SJCRH30 (cell line): ENCODE results near the gene SNAPC5. TPM values are rescaled to one million over a fixed set of nuclear protein-coding genes. Genes with fewer than 3 reads are reported as not detected.

Source experiments
- DNase-seq, 2 experiments: peaks; one replicate each; pipeline ENCODE4 v3.0.0-alpha.2; 2015 to 2020
- H3K27ac ChIP-seq: fragments of 250-450 bp; sonication (Bioruptor Pico); 2 replicates; pipeline ENCODE4 v1.5.1; 2020; ENCODE audit warnings: mild to moderate bottlenecking, moderate library complexity
- H3K27me3 ChIP-seq: fragments of 250-450 bp; sonication (Bioruptor Pico); 2 replicates; pipeline ENCODE4 v1.5.1; 2020; ENCODE audit warnings: mild to moderate bottlenecking, moderate library complexity
- H3K36me3 ChIP-seq: fragments of 250-450 bp; sonication (Bioruptor Pico); 2 replicates; pipeline ENCODE4 v1.5.1; 2020; ENCODE audit warnings: mild to moderate bottlenecking, moderate library complexity
- H3K4me1 ChIP-seq: fragments of 250-450 bp; sonication (Bioruptor Pico); 2 replicates; pipeline ENCODE4 v1.5.1; 2020; ENCODE audit warnings: mild to moderate bottlenecking, moderate library complexity
- H3K4me3 ChIP-seq: fragments of 250-450 bp; sonication (Bioruptor Pico); 2 replicates; pipeline ENCODE4 v1.5.1; 2020; ENCODE audit warnings: mild to moderate bottlenecking, moderate library complexity
- H3K9me3 ChIP-seq: fragments of 250-450 bp; sonication (Bioruptor Pico); replicated peaks from 2 replicates; pipeline ENCODE4 v1.5.1; 2020; ENCODE audit warnings: mild to moderate bottlenecking, moderate library complexity
- total RNA-seq: library from RNA; depleted of rRNA; stranded (reverse); fragments of >200 nt; shearing (Covaris generic); gene quantifications from 2 replicates; pipeline ENCODE4 v1.2.3, GENCODE V29; 2014; rRNA removed

Gene SNAPC5
- total RNA-seq = 14.6 and 17.1 TPM in 2 replicates

- Histone ChIP-seq H3K27ac (peak within 1 kb of the TSS; percentile 43), H3K4me1 (peaks cover 9% of the 10 kb centered on the region; the same call in 1 of the 2 replicates), H3K4me3 (peak within 1 kb of the TSS; percentile 57), H3K36me3 (peaks cover 79% of the 10 kb centered on the region), H3K27me3 (no peaks in the 10 kb centered on the region), H3K9me3 (no peaks in the 10 kb centered on the region)
- DNase-seq = peak; percentile 94
These were observed at the start of gene SNAPC5 for GRCh38 chr15:66497502-66498455. SNAPC5 (minus strand) TSS chr15:66497762; CDS start chr15:66497731, 31 bp downstream.

- Histone ChIP-seq H3K27ac (no peak overlapping the region), H3K27me3 (no peaks in the 10 kb centered on the region), H3K4me1 (no peaks in the 10 kb centered on the region), H3K36me3 (peaks cover 51% of the 10 kb centered on the region), H3K4me3 (no peak overlapping the region), H3K9me3 (no peaks in the 10 kb centered on the region)
- no peak for DNase-seq
These were observed 47.7 kb upstream of the SNAPC5 start for GRCh38 chr15:66545255-66545654.

- no peak overlapping the region for H3K27ac ChIP-seq
- H3K27me3 ChIP-seq = no peaks in the 10 kb centered on the region
- no peaks in the 10 kb centered on the region for H3K4me1 ChIP-seq
- no peaks in the 10 kb centered on the region for H3K9me3 ChIP-seq
- H3K36me3 ChIP-seq = peaks cover 49% of the 10 kb centered on the region
- no peak overlapping the region for H3K4me3 ChIP-seq
- DNase-seq = no peak
These were observed 45.3 kb upstream of the SNAPC5 start for GRCh38 chr15:66542896-66543295.

GRCh38 chr15:66535056-66535455 lies 37.5 kb upstream of the SNAPC5 start:
- no peaks in the 10 kb centered on the region for H3K4me1 ChIP-seq
- H3K9me3 ChIP-seq = no peaks in the 10 kb centered on the region
- H3K4me3 ChIP-seq = no peak overlapping the region
- H3K27ac ChIP-seq = no peak overlapping the region
- H3K36me3 ChIP-seq = peaks cover 55% of the 10 kb centered on the region
- DNase-seq = no peak
- no peaks in the 10 kb centered on the region for H3K27me3 ChIP-seq

- DNase-seq = no peak
- Histone ChIP-seq H3K27ac (no peak overlapping the region), H3K4me1 (no peaks in the 10 kb centered on the region), H3K9me3 (no peaks in the 10 kb centered on the region), H3K4me3 (no peak overlapping the region), H3K27me3 (no peaks in the 10 kb centered on the region), H3K36me3 (peaks cover 51% of the 10 kb centered on the region)
These were observed 27.3 kb upstream of the SNAPC5 start for GRCh38 chr15:66524838-66525237.

- no peaks in the 10 kb centered on the region for H3K27me3 ChIP-seq
- no peak overlapping the region for H3K27ac ChIP-seq
- no peak for DNase-seq
- no peak overlapping the region for H3K4me3 ChIP-seq
- H3K9me3 ChIP-seq = no peaks in the 10 kb centered on the region
- H3K4me1 ChIP-seq = no peaks in the 10 kb centered on the region
- peaks cover 44% of the 10 kb centered on the region for H3K36me3 ChIP-seq
These were observed 26.4 kb upstream of the SNAPC5 start for GRCh38 chr15:66523926-66524325.

- no peak for DNase-seq
- no peaks in the 10 kb centered on the region for H3K27me3 ChIP-seq
- no peak overlapping the region for H3K27ac ChIP-seq
- H3K4me3 ChIP-seq = no peak overlapping the region
- H3K36me3 ChIP-seq = peaks cover 26% of the 10 kb centered on the region
- H3K4me1 ChIP-seq = no peaks in the 10 kb centered on the region
- H3K9me3 ChIP-seq = no peaks in the 10 kb centered on the region
These were observed 18.4 kb upstream of the SNAPC5 start for GRCh38 chr15:66515901-66516322.

- no peak for DNase-seq
These were observed 17.0 kb upstream of the SNAPC5 start for GRCh38 chr15:66514586-66514985.

GRCh38 chr15:66508293-66508883 lies 10.8 kb upstream of the SNAPC5 start:
- no peak for DNase-seq
- no peaks in the 10 kb centered on the region for H3K27me3 ChIP-seq
- H3K27ac ChIP-seq = no peak overlapping the region
- H3K4me1 ChIP-seq = no peaks in the 10 kb centered on the region
- H3K9me3 ChIP-seq = no peaks in the 10 kb centered on the region
- no peak overlapping the region for H3K4me3 ChIP-seq
- peaks cover 15% of the 10 kb centered on the region for H3K36me3 ChIP-seq

More at GRCh38 chr15:66514586-66514985, 17.0 kb upstream of the SNAPC5 start:
- H3K9me3 ChIP-seq = no peaks in the 10 kb centered on the region
- no peaks in the 10 kb centered on the region for H3K27me3 ChIP-seq
- no peak overlapping the region for H3K4me3 ChIP-seq
- peaks cover 27% of the 10 kb centered on the region for H3K36me3 ChIP-seq
- H3K4me1 ChIP-seq = no peaks in the 10 kb centered on the region
- H3K27ac ChIP-seq = no peak overlapping the region

- no peaks in the 10 kb centered on the region for H3K9me3 ChIP-seq
- DNase-seq = no peak
- peak overlapping the region; percentile 96 for H3K27ac ChIP-seq
- peak overlapping the region; percentile 92 for H3K4me3 ChIP-seq
- H3K27me3 ChIP-seq = no peaks in the 10 kb centered on the region
- H3K4me1 ChIP-seq = peaks cover 9% of the 10 kb centered on the region; the same call in 1 of the 2 replicates
- H3K36me3 ChIP-seq = peaks cover 40% of the 10 kb centered on the region
These were observed 8.3 kb upstream of the SNAPC5 start for GRCh38 chr15:66505818-66506217.

- DNase-seq = peak in 1 of 2 experiments; percentile 73
- H3K4me3 ChIP-seq = peak overlapping the region; percentile 92
- no peaks in the 10 kb centered on the region for H3K9me3 ChIP-seq
- peaks cover 9% of the 10 kb centered on the region; the same call in 1 of the 2 replicates for H3K4me1 ChIP-seq
- peak overlapping the region; percentile 96 for H3K27ac ChIP-seq
- peaks cover 40% of the 10 kb centered on the region for H3K36me3 ChIP-seq
- H3K27me3 ChIP-seq = no peaks in the 10 kb centered on the region
These were observed 7.9 kb upstream of the SNAPC5 start for GRCh38 chr15:66505430-66505811.

GRCh38 chr15:66504563-66505429 lies 7.2 kb upstream of the SNAPC5 start, which contains the start of the genes RPL4 and ZWILCH:
RPL4 (minus strand) TSS chr15:66504855; CDS start chr15:66504790, 65 bp downstream.
ZWILCH (plus strand) TSS chr15:66505326; CDS start chr15:66505339, 13 bp downstream.
- H3K27me3 ChIP-seq = no peaks in the 10 kb centered on the region
- peak; percentile 80 to 84 for DNase-seq
- H3K27ac ChIP-seq = peak within 1 kb of the TSS; percentile 96
- no peaks in the 10 kb centered on the region for H3K9me3 ChIP-seq
- peak within 1 kb of the TSS; percentile 92 for H3K4me3 ChIP-seq
- H3K36me3 ChIP-seq = peaks cover 45% of the 10 kb centered on the region
- peaks cover 9% of the 10 kb centered on the region; the same call in 1 of the 2 replicates for H3K4me1 ChIP-seq

GRCh38 chr15:66503780-66504562 lies 6.4 kb upstream of the SNAPC5 start:
- H3K36me3 ChIP-seq = peaks cover 54% of the 10 kb centered on the region
- peak overlapping the region; percentile 96 for H3K27ac ChIP-seq
- no peaks in the 10 kb centered on the region for H3K9me3 ChIP-seq
- peak overlapping the region; percentile 92 for H3K4me3 ChIP-seq
- DNase-seq = no peak
- H3K27me3 ChIP-seq = no peaks in the 10 kb centered on the region
- H3K4me1 ChIP-seq = peaks cover 9% of the 10 kb centered on the region; the same call in 1 of the 2 replicates
